RPMI7951 (cell line): ENCODE results near the gene SHE. TPM values are rescaled to one million over a fixed set of nuclear protein-coding genes. Genes with fewer than 3 reads are reported as not detected.

ENCODE experiments used
- DNase-seq: peaks from one replicate; pipeline ENCODE4 v3.0.0-alpha.2; 2012; ENCODE audit warnings: low read depth
- total RNA-seq: library from RNA; depleted of rRNA; stranded (reverse); fragments of >200 nt; shearing (Covaris generic); gene quantifications from 2 replicates; pipeline ENCODE4 v1.2.3, GENCODE V29; 2014

Gene SHE
- total RNA-seq, 1 experiment from 2014 or later: not detected

GRCh38 chr1:154479764-154480421 is 22.3 kb downstream of the SHE start:
- peak; percentile 72 for DNase-seq

GRCh38 chr1:154478639-154479038 is 23.6 kb downstream of the SHE start:
- peak; percentile 5 for DNase-seq

GRCh38 chr1:154478013-154478412 is 24.2 kb downstream of the SHE start:
- DNase-seq: no peak

- no peak for DNase-seq
These were observed 25.4 kb downstream of the SHE start for GRCh38 chr1:154476791-154477190.

DNA sequence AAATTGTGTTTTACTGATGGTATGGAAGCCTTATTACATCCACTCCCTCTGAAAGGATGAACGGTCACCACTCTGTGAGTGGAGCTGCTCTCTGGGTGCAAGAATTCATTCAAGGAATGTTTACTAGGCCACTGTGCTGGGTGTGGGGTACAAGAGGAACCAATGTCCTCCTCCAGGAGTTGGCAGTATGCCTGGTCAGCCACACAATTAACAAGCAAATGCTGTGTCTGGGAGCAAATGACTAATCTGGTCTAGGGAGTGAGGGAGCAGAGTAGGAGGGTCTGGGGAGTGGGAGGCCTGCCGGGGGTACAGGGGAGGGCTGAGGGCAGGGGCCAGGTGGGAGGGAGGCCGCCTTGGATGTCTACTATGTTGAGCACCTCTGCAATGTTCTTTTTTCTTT is 27.4 kb downstream of the SHE start:
- peak; percentile 80 for DNase-seq

DNA sequence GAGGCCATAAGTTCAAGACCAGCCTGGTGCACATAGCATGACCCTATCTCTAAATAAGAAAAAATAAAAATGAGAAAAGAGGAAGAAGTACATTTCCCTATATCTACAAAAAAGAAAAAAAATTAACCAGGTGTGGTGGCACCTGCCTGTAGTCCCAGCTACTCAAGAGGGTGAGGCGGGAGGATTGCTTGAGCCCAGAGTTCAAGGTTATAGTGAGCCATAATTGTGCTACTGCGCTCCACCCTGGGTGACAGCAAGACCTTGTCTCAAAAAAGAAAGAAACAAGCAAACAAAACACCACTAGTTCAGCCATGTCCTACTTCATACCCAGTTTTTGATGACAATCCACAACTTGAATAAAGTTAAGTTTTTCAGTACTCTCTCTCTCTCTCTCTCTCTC is 30.9 kb downstream of the SHE start:
- DNase-seq: no peak

- no peak for DNase-seq
These were observed 32.2 kb downstream of the SHE start for GRCh38 chr1:154469844-154470560.

- DNase-seq: no peak
These were observed 33.5 kb downstream of the SHE start for GRCh38 chr1:154468535-154469250.

GRCh38 chr1:154467434-154468102 is 34.6 kb downstream of the SHE start:
- no peak for DNase-seq

DNA sequence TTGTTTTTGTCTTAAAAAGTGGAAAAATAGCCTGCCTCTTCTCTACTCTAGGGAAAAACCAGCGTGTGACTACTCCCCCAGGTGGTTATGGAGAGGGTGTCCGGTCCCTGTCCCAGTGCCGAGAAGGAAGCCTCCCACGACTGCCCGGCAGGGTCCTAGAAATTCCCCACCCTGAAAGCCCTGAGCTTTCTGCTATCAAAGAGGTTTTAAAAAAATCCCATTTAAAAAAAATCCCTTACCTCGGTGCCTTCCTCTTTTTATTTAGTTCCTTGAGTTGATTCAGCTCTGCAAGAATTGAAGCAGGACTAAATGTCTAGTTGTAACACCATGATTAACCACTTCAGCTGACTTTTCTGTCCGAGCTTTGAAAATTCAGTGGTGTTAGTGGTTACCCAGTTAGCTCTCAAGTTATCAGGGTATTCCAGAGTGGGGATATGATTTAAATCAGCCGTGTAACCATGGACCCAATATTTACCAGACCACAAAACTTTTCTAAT is 35.2 kb downstream of the SHE start:
- DNase-seq: no peak

DNA sequence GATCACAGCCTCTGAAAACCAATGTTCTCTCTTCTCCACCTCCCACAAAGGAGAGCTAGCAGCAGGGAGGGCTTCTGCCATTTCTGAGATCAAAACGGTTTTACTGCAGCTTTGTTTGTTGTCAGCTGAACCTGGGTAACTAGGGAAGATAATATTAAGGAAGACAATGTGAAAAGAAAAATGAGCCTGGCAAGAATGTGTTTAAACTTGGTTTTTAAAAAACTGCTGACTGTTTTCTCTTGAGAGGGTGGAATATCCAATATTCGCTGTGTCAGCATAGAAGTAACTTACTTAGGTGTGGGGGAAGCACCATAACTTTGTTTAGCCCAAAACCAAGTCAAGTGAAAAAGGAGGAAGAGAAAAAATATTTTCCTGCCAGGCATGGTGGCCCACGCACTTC is 36.0 kb downstream of the SHE start:
- no peak for DNase-seq

DNA sequence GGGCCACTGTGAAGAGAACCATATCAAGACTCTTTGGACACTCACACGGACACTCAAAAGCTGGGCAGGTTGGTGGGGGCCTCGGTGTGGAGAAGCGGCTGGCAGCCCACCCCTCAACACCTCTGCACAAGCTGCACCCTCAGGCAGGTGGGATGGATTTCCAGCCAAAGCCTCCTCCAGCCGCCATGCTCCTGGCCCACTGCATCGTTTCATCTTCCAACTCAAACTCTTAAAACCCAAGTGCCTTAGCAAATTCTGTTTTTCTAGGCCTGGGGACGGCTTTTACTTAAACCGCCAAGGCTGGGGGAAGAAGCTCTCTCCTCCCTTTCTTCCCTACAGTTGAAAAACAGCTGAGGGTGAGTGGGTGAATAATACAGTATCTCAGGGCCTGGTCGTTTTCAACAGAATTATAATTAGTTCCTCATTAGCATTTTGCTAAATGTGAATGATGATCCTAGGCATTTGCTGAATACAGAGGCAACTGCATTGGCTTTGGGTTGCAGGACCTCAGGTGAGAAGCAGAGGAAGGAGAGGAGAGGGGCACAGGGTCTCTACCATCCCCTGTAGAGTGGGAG is 36.5 kb downstream of the SHE start:
- no peak for DNase-seq

DNA sequence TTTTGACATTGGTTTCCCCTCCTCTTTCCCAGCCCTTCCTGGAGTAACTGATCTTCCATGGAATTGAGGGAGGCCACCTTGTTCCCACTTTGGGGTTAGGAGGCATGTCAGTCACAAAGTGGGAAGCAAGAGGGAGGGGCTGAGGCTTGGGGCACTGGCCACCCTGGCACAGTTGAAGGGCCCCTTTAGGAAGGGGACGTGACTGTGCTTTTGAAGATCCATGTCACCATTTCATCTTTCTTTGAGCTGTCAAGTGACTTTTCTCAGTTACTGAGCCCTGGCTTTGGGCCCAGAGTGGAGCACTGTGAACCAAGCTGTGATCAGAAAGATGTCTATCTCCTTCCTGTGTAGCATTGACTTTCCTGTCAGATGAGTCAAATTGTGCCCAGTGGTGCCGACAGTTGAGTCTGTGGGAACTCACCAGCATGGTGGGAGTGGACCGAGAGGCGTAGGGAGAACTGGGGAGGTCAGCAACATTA is 38.7 kb downstream of the SHE start:
- peak; percentile 11 for DNase-seq

- no peak for DNase-seq
These were observed 41.4 kb downstream of the SHE start for GRCh38 chr1:154460695-154461260.

DNA sequence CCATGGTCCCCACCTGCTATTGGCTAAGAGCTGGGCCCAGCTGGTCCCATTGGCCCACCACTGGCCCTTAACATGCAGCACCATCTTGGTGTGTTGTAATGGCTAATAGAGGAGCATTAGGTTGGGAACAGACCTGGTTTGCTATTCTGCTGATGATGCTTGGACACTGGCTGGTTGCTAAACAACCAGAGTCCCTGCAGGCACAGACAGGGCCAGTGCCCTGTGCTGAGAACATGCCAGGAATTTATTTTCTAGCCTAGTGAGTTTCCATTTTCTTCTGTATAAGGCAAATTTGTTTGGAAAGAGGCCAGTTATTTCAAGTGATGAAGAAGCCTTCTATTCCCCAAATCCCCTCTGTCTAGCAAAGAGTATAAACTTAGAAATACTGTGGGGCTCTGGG is 43.1 kb downstream of the SHE start:
- no peak for DNase-seq

DNA sequence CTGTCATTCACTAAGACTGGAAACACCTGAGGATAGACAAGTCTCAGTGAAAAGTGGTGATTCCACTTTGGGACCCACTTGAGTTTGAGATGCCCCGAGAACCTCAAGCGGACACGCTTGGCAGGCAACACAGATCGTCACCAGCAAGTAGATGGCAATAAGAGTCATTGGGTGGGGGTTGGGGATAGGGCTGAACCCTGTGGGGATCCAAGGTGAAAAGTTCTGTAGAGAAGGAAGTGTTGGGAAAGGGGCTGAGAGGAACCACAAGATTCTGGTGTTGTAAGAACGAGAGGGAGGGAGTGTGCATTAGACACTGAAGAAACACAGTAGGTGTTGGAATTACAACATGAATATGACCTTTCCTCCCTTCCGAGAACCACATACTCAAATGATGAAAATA is 45.6 kb downstream of the SHE start:
- DNase-seq: no peak

- DNase-seq: no peak
These were observed 47.7 kb downstream of the SHE start for GRCh38 chr1:154454386-154455120.

DNA sequence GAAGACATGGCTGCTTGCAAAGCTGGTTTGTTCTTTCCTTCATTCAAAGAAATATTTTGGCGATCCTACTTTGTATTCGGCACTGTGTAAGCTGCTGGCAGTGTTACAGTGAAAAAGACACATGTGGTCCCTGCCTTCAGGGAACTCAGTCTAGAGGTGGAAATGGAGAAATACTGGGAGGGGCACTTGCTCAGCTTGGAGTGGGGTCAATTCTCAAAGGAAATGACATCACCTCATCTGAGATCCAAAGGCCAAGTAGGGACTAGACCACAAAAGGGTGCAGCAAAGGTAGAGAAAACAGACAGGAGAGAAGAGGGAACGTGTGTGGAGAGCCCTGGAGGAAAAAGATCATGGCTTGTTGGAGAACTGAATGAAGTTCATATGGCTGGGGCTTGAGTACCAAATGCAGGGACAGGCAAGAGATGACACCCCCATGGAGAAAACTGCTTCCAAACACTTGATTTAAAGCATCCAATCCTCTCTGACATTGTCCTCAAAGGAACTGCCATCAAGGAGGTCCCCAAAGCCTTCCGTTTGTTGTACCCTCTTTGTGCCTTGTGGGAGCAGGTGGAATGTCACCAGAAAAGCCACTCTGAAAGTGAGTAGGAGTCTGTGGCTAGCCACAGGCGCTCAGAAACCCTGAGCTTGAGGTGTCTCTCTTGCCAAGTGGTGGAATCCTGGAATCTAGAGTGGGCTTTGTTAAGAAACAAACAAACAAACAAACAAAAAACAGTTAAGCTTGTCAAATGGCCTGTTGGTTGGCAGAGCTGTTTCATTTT is 48.4 kb downstream of the SHE start:
- peak; percentile 17 for DNase-seq

DNA sequence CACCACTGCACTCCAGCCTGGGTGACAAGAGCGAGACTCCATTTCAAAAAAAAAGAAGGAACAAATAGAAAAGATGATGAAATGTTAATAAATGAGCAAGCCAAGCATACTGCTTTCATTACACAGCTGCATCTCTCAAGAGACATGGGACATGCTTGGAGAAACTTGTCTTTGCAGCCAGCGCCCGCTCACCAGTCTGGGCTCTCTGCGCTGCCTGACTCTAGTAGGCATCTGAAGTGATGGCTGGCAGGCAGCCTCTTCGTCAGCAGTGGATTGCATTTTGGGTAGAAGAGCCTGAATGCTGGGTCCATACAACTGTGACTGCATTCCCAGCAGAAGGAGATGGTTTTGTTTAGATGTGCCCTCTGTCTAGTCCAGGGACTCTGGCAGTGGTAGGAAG is 49.1 kb downstream of the SHE start:
- DNase-seq: no peak

GRCh38 chr1:154448331-154448811 is 53.8 kb downstream of the SHE start:
- DNase-seq: no peak
